NCI-H2081 treated with DMSO at 0.1 percent for 48 hours (cell line): Measurements from ENCODE around the gene GOLGB1.

ENCODE experiments used
- DNase-seq: peaks from one replicate; lab custom pipeline; 2025; lab: John Stamatoyannopoulos, UW

GOLGB1 gene

GRCh38 chr3:121627622-121628021 lies 121.9 kb downstream of the GOLGB1 start:
- no peak for DNase-seq

GRCh38 chr3:121627211-121627610 lies 122.3 kb downstream of the GOLGB1 start:
- DNase-seq: no peak

- no peak for DNase-seq
These were observed 123.0 kb downstream of the GOLGB1 start for GRCh38 chr3:121626495-121626894.

- no peak for DNase-seq
These were observed 125.2 kb downstream of the GOLGB1 start for GRCh38 chr3:121624147-121624899.

- DNase-seq: no peak
These were observed 128.1 kb downstream of the GOLGB1 start for GRCh38 chr3:121621491-121621890.

- DNase-seq: no peak
These were observed 129.8 kb downstream of the GOLGB1 start for GRCh38 chr3:121619691-121620090.
